GM12865 (cell line): Measurements from ENCODE around the gene CSF2RB.

Source experiments
- DNase-seq: peaks from one replicate; pipeline ENCODE4 v3.0.0; 2010; ENCODE audit warnings: low read depth
- H3K4me3 ChIP-seq: 2 replicates; pipeline ENCODE4 v1.5.1; 2011; ENCODE audit warnings: mild to moderate bottlenecking, low read depth, low read length, control low read depth
- TF ChIP-seq, protein P1 (sequence below): IDR thresholded peaks from 2 replicates; pipeline ENCODE4 v1.5.1; 2011; ENCODE audit warnings: low read length, control low read depth, low read depth, inconsistent platforms; ENCODE audit not compliant: insufficient read depth; ENCODE audit errors: missing control alignments

Gene CSF2RB

DNA sequence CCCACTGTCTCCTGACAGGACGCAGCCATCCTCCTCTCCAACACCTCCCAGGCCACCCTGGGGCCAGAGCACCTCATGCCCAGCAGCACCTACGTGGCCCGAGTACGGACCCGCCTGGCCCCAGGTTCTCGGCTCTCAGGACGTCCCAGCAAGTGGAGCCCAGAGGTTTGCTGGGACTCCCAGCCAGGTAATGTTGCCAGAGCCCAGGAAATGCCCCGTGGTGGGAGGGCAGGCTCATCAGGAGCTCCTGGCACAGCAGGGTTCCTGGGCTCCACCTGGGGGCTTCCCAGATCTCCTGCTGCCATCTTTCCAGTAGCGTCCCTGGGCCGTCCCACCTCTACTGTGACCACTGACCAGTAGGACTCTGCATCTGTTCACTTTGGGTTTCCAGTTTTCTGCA lies 16.2 kb downstream of the CSF2RB start:
- DNase-seq, result no peak
- TF ChIP-seq, protein P1, sequence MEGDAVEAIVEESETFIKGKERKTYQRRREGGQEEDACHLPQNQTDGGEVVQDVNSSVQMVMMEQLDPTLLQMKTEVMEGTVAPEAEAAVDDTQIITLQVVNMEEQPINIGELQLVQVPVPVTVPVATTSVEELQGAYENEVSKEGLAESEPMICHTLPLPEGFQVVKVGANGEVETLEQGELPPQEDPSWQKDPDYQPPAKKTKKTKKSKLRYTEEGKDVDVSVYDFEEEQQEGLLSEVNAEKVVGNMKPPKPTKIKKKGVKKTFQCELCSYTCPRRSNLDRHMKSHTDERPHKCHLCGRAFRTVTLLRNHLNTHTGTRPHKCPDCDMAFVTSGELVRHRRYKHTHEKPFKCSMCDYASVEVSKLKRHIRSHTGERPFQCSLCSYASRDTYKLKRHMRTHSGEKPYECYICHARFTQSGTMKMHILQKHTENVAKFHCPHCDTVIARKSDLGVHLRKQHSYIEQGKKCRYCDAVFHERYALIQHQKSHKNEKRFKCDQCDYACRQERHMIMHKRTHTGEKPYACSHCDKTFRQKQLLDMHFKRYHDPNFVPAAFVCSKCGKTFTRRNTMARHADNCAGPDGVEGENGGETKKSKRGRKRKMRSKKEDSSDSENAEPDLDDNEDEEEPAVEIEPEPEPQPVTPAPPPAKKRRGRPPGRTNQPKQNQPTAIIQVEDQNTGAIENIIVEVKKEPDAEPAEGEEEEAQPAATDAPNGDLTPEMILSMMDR, result no peak

GRCh38 chr22:36930041-36930935 lies 16.9 kb downstream of the CSF2RB start:
- TF ChIP-seq, protein P1, result no peak
- DNase-seq, result peak; percentile 48

More for the DNA sequence above, 16.2 kb downstream of the CSF2RB start:
- no peak overlapping the region for H3K4me3 ChIP-seq

DNA sequence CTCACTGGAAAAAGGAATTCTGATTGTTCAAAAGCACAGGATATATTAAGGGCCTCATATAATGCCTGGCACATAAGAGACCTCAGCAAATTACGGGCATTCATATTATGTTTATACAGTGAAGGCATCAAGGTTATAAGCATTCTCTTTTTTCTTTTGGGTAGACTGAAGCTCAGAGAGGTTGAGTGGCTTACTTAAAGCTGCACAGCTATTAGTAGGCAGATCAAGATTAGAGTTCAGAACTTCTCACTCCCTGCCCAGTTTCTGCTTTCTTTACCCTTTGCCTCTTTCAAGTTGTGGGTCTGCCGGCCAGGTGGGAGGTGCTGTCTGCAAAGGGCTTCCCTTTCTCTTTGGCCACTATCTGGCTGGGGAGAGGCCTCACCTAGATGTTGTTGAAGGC lies 18.0 kb downstream of the CSF2RB start:
- no peak overlapping the region for H3K4me3 ChIP-seq
- no peak for DNase-seq
- TF ChIP-seq, protein P1, result no peak

More at GRCh38 chr22:36930041-36930935, 16.9 kb downstream of the CSF2RB start:
- no peak overlapping the region for H3K4me3 ChIP-seq

DNA sequence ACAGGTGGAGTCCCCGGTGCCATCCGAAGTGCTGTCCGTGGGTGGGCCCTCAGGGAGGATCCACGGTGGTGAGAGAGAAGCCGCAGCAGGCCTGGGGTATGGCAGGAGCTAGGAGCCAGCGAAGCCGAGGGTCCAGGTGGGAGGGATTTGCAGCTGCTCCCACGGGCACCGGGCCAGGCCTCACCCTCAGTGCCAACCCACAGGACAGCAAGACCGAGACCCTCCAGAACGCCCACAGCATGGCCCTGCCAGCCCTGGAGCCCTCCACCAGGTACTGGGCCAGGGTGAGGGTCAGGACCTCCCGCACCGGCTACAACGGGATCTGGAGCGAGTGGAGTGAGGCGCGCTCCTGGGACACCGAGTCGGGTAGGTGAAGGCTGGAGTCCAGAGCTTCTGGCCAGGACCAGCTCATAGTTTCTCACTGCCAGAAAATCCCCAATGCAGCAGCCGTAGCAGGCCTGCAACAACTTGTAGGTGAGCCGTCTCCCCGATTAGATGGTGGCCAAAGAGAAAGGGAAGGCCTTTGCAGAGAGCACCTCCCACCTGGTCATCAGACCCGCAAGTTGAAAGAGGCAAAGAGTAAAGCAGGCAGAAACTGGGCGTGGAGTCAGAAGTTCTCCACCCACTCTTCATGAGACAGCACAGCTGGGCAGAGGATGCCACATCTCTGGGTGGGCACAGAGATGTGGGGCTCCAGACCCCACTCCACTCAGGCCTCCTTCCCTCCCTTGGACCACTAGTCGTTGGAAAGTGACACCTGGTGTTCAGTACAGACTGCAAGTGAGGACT lies 20.4 kb downstream of the CSF2RB start:
- TF ChIP-seq, protein P1, result no peak
- no peak for DNase-seq

DNA sequence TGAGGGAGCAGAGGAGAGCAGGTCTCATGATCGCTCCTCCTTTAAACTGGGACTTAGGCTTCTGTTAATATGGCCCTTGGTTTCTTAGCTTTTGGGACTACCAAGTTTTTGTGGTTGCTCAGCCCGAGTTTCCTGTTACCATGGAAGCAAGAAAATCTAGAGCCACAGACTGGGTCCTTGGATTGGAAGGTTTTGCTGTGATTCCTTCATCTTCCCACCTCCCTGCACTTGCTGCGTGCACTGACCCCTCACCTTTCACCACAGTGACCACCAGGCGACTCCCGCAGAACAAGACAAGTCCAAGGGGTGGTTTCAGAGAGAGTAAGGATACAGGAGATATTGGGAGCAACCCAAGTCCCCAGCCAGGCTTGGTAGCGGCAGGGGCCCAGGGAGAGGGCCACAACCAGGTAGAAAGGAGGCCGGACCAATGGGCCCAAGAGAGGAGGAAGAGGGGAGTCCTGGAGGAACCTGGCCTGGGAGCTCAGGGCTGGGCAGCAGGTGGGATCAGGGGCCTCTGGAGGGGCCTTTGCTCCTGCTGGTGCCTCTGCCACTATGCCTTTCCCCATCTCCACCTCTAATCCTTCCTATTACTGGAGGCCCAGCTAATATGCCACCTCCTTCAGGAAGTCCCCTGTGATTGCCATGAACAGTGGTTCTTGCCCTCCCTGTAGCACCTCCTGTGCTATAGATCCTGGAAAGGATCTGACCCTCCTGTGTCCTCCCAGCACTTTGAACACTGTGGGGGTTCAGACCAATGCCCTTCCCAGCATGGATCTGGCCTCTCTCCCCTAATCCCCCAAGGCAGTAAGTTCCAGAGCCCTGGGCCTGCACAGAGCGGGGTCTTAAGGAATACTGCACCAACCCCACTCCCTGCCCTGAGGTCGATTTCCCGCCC lies 21.2 kb downstream of the CSF2RB start:
- no peak overlapping the region for H3K4me3 ChIP-seq
- TF ChIP-seq, protein P1, result no peak
- no peak for DNase-seq

More for the DNA sequence above, 20.4 kb downstream of the CSF2RB start:
- no peak overlapping the region for H3K4me3 ChIP-seq

- TF ChIP-seq, protein P1, result no peak
- DNase-seq, result no peak
- H3K4me3 ChIP-seq, result no peak overlapping the region
These were observed 21.8 kb downstream of the CSF2RB start for GRCh38 chr22:36935313-36935610.
